HEK293 (cell line): Measurements from ENCODE around the gene PHF14.

ENCODE experiments used
- CTCF ChIA-PET: fragments of 350-600 bp; formaldehyde crosslinking; extraction: SDS; loops from one replicate; lab custom pipeline; 2021; ENCODE audit warnings: antibody characterized with exemption; lab: Yijun Ruan, JAX
- POLR2A ChIA-PET: fragments of 300-600 bp; formaldehyde crosslinking; extraction: SDS; loops from one replicate; lab custom pipeline; 2020; ENCODE audit warnings: antibody characterized with exemption, inconsistent platforms; lab: Yijun Ruan, JAX
- H3K27ac ChIP-seq: fragments of 200-500 bp; sonication (Bioruptor generic); 2 replicates; pipeline ENCODE4 v1.5.1; 2014; ENCODE audit warnings: low read depth, low read length, control low read depth, inconsistent platforms; ENCODE audit errors: extremely low read depth
- H3K36me3 ChIP-seq, 2 experiments: fragments of 200-500 bp in 1 of 2; sonication (Bioruptor generic) in 1 of 2; 1 replicate in 1 of 2; 2 replicates in 1 of 2; pipeline ENCODE4 v1.5.1; 2014 to 2017; ENCODE audit warnings: inconsistent platforms in 2 of 2, low read length in 2 of 2; ENCODE audit not compliant: control insufficient read depth in 2 of 2, insufficient read depth in 1 of 2
- H3K4me1 ChIP-seq: fragments of 200-500 bp; sonication (Bioruptor generic); 2 replicates; pipeline ENCODE4 v1.5.1; 2014; ENCODE audit warnings: mild to moderate bottlenecking, low read length, inconsistent platforms; ENCODE audit not compliant: control insufficient read depth, insufficient read depth
- H3K4me3 ChIP-seq: 2 replicates; pipeline ENCODE4 v1.5.1; 2011; ENCODE audit warnings: low read depth, mild to moderate bottlenecking, control low read depth, low read length, moderate library complexity
- H3K9me3 ChIP-seq: fragments of 200-500 bp; sonication (Bioruptor generic); 2 replicates; pipeline ENCODE4 v1.5.1; 2014; ENCODE audit warnings: low read depth, low read length, inconsistent platforms; ENCODE audit not compliant: control insufficient read depth, insufficient read depth
- CTCF ChIP-seq: fragments of 450-650 bp; formaldehyde crosslinking; IDR thresholded peaks from 2 replicates; pipeline ENCODE4 v1.5.1; 2016; ENCODE audit warnings: missing biosample characterization, missing genetic modification characterization
- HOXD13 ChIP-seq: sonication (generic); formaldehyde crosslinking; IDR thresholded peaks from 2 replicates; pipeline ENCODE4 v1.8.0; 2022; ENCODE audit warnings: missing genetic modification reagents, borderline replicate concordance
- MZF1 ChIP-seq: fragments of 450-650 bp; formaldehyde crosslinking; IDR thresholded peaks from 2 replicates; pipeline ENCODE4 v1.5.1; 2017; ENCODE audit warnings: missing biosample characterization, missing genetic modification characterization, borderline replicate concordance
- SALL2 ChIP-seq: fragments of 450-650 bp; formaldehyde crosslinking; IDR thresholded peaks from 2 replicates; pipeline ENCODE4 v1.5.0; 2017; ENCODE audit warnings: missing biosample characterization, mild to moderate bottlenecking, missing genetic modification characterization, borderline replicate concordance
- SCRT2 ChIP-seq: fragments of 450-650 bp; formaldehyde crosslinking; IDR thresholded peaks from 2 replicates; pipeline ENCODE4 v1.5.1; 2016; ENCODE audit warnings: missing biosample characterization, missing genetic modification characterization
- SP2 ChIP-seq: fragments of 450-650 bp; formaldehyde crosslinking; IDR thresholded peaks from 2 replicates; pipeline ENCODE4 v1.5.1; 2016; ENCODE audit warnings: missing biosample characterization, missing genetic modification characterization
- SP3 ChIP-seq: fragments of 450-650 bp; formaldehyde crosslinking; IDR thresholded peaks from 2 replicates; pipeline ENCODE4 v1.5.1; 2016; ENCODE audit warnings: missing biosample characterization, missing genetic modification characterization
- ZBTB1 ChIP-seq: fragments of 450-650 bp; formaldehyde crosslinking; IDR thresholded peaks from 2 replicates; pipeline ENCODE4 v1.5.1; 2016; ENCODE audit warnings: missing biosample characterization, missing genetic modification characterization
- ZBTB44 ChIP-seq: fragments of 450-650 bp; IDR thresholded peaks from 2 replicates; pipeline ENCODE4 v1.5.1; 2018; ENCODE audit warnings: missing biosample characterization, mild to moderate bottlenecking, missing genetic modification characterization
- ZBTB6 ChIP-seq: fragments of 450-650 bp; formaldehyde crosslinking; IDR thresholded peaks from 2 replicates; pipeline ENCODE4 v1.5.1; 2017; ENCODE audit warnings: missing biosample characterization, missing genetic modification characterization
- ZNF10 ChIP-seq: fragments of 450-650 bp; formaldehyde crosslinking; IDR thresholded peaks from 2 replicates; pipeline ENCODE4 v1.5.1; 2017; ENCODE audit warnings: missing biosample characterization, missing genetic modification characterization
- ZNF157 ChIP-seq: fragments of 450-650 bp; formaldehyde crosslinking; IDR thresholded peaks from 2 replicates; pipeline ENCODE4 v1.5.1; 2016; ENCODE audit warnings: missing biosample characterization, missing genetic modification characterization
- ZNF184 ChIP-seq: fragments of 450-650 bp; IDR thresholded peaks from 2 replicates; pipeline ENCODE4 v1.5.1; 2018; ENCODE audit warnings: missing biosample characterization, mild to moderate bottlenecking, missing genetic modification characterization
- ZNF2 ChIP-seq: fragments of 450-650 bp; formaldehyde crosslinking; IDR thresholded peaks from 2 replicates; pipeline ENCODE4 v1.5.1; 2016; ENCODE audit warnings: missing biosample characterization, missing genetic modification characterization
- ZNF223 ChIP-seq: fragments of 450-650 bp; formaldehyde crosslinking; IDR thresholded peaks from 2 replicates; pipeline ENCODE4 v1.5.1; 2016; ENCODE audit warnings: missing biosample characterization, missing genetic modification characterization
- ZNF341 ChIP-seq: fragments of 450-650 bp; formaldehyde crosslinking; IDR thresholded peaks from 2 replicates; pipeline ENCODE4; 2016; ENCODE audit warnings: low read depth, missing biosample characterization, missing genetic modification characterization
- ZNF416 ChIP-seq: fragments of 450-650 bp; formaldehyde crosslinking; IDR thresholded peaks from 2 replicates; pipeline ENCODE4 v1.5.1; 2016; ENCODE audit warnings: missing biosample characterization, missing genetic modification characterization
- ZNF433 ChIP-seq: fragments of 450-650 bp; formaldehyde crosslinking; IDR thresholded peaks from 2 replicates; pipeline ENCODE4 v1.5.1; 2016; ENCODE audit warnings: missing biosample characterization, missing genetic modification characterization, low read depth
- ZNF549 ChIP-seq: fragments of 450-650 bp; IDR thresholded peaks from 2 replicates; pipeline ENCODE4 v1.5.1; 2018; ENCODE audit warnings: missing biosample characterization, missing genetic modification characterization, mild to moderate bottlenecking, inconsistent platforms, moderate library complexity
- ZNF555 ChIP-seq: fragments of 450-650 bp; formaldehyde crosslinking; conservative IDR thresholded peaks from 2 replicates; pipeline ENCODE4 v1.5.1; 2017; ENCODE audit warnings: missing biosample characterization, mild to moderate bottlenecking, missing genetic modification characterization, inconsistent platforms
- ZNF624 ChIP-seq: fragments of 450-650 bp; formaldehyde crosslinking; IDR thresholded peaks from 2 replicates; pipeline ENCODE4 v1.5.1; 2017; ENCODE audit warnings: missing biosample characterization, missing genetic modification characterization
- ZNF654 ChIP-seq: fragments of 450-650 bp; formaldehyde crosslinking; IDR thresholded peaks from 2 replicates; pipeline ENCODE4 v1.5.1; 2016; ENCODE audit warnings: low read depth, missing biosample characterization, missing genetic modification characterization
- ZNF658 ChIP-seq: fragments of 450-650 bp; formaldehyde crosslinking; IDR thresholded peaks from 2 replicates; pipeline ENCODE4; 2016; ENCODE audit warnings: missing biosample characterization, missing genetic modification characterization
- ZNF660 ChIP-seq: fragments of 450-650 bp; IDR thresholded peaks from 2 replicates; pipeline ENCODE4 v1.5.1; 2018; ENCODE audit warnings: missing biosample characterization, mild to moderate bottlenecking, missing genetic modification characterization
- ZNF670 ChIP-seq: fragments of 450-650 bp; formaldehyde crosslinking; IDR thresholded peaks from 2 replicates; pipeline ENCODE4 v1.5.1; 2016; ENCODE audit warnings: missing biosample characterization, missing genetic modification characterization, low read depth
- ZNF785 ChIP-seq: fragments of 450-650 bp; formaldehyde crosslinking; IDR thresholded peaks from 2 replicates; pipeline ENCODE4 v1.5.1; 2016; ENCODE audit warnings: missing biosample characterization, missing genetic modification characterization
- ZSCAN23 ChIP-seq: fragments of 450-650 bp; formaldehyde crosslinking; IDR thresholded peaks from 2 replicates; pipeline ENCODE4 v1.5.1; 2016; ENCODE audit warnings: missing biosample characterization, missing genetic modification characterization
- TF ChIP-seq, protein P1 (sequence below): fragments of 450-650 bp; formaldehyde crosslinking; IDR thresholded peaks from 2 replicates; pipeline ENCODE4 v1.5.1; 2016; ENCODE audit warnings: missing biosample characterization, missing genetic modification characterization
- TF ChIP-seq, protein P2 (sequence below): fragments of 450-650 bp; formaldehyde crosslinking; IDR thresholded peaks from 2 replicates; pipeline ENCODE4 v1.5.1; 2016; ENCODE audit warnings: missing biosample characterization, missing genetic modification characterization
- TF ChIP-seq, protein P3 (sequence below): fragments of 450-650 bp; formaldehyde crosslinking; IDR thresholded peaks from 2 replicates; pipeline ENCODE4 v1.5.1; 2016; ENCODE audit warnings: missing biosample characterization, missing genetic modification characterization
- TF ChIP-seq, protein P4 (sequence below): fragments of 450-650 bp; formaldehyde crosslinking; IDR thresholded peaks from 2 replicates; pipeline ENCODE4 v1.5.1; 2017; ENCODE audit warnings: missing biosample characterization, missing genetic modification characterization

PHF14 gene

DNA sequence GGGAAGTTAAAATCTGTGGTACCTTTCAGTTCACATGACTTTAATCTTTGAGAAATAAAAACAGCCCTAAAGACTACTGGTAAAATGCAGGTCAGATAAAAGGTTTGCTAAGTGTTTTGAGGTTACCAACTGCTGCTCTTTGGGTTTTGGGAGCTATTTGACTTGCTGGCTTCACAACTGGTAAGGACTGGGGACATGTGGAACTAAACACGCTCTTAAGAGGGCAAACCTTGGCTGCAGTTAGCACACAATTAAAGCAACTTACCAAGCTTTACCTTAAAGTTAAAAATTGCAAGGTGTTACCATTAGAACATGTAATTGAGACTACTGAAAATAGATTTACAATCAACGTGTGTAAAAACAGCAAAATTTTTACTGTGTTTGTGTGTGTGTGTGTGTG is 220.2 kb downstream of the PHF14 start:
- H3K4me3 ChIP-seq = no peak overlapping the region
- POLR2A ChIA-PET = no interaction called here
- CTCF ChIA-PET = interaction anchor here (1.0 to 1.5 kb wide), 4 partner anchors 9 to 147 kb away, joined by 4 to 7 read pairs (median 5); no protein-coding TSS in a partner anchor

GRCh38 chr7:11194492-11194891 is 220.8 kb downstream of the PHF14 start:
- no peak overlapping the region for H3K4me3 ChIP-seq
- peaks cover 16% of the 10 kb centered on the region for H3K4me1 ChIP-seq
- 0 out of 2 replicates have a peak overlapping the region, but pooled peaks have one; percentile 2 for H3K27ac ChIP-seq
- TF ChIP-seq ZNF785 (tag by site-specific recombination) (no peak), MZF1 (tag by site-specific recombination) (no peak), ZBTB44 (tag by site-specific recombination) (no peak), SP2 (tag by site-specific recombination) (no peak), CTCF (tag by site-specific recombination) (no peak), SCRT2 (no peak), ZBTB6 (tag by site-specific recombination) (no peak), ZNF433 (tag by site-specific recombination) (no peak), ZNF223 (tag by site-specific recombination) (no peak), ZNF341 (tag by site-specific recombination) (no peak), HOXD13 (no peak), ZNF654 (tag by site-specific recombination) (no peak), ZNF2 (tag by site-specific recombination) (no peak), ZNF549 (no peak), ZNF658 (tag by site-specific recombination) (no peak), ZSCAN23 (no peak), SALL2 (tag by site-specific recombination) (no peak), ZNF10 (tag by site-specific recombination) (no peak), ZBTB1 (tag by site-specific recombination) (no peak)
- TF ChIP-seq, protein P1, sequence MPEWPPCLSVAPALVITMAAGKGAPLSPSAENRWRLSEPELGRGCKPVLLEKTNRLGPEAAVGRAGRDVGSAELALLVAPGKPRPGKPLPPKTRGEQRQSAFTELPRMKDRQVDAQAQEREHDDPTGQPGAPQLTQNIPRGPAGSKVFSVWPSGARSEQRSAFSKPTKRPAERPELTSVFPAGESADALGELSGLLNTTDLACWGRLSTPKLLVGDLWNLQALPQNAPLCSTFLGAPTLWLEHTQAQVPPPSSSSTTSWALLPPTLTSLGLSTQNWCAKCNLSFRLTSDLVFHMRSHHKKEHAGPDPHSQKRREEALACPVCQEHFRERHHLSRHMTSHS = no peak
- H3K9me3 ChIP-seq = no peaks in the 10 kb centered on the region
- H3K36me3 ChIP-seq = no peaks in the 10 kb centered on the region
- ChIA-PET CTCF (interaction anchor here (1.4 kb wide), 1 partner anchor 18 kb away, joined by 7 read pairs; no protein-coding TSS in a partner anchor), POLR2A (no interaction called here)

More for the DNA sequence above, 220.2 kb downstream of the PHF14 start:
- H3K27ac ChIP-seq = peak overlapping the region; percentile 58
- H3K36me3 ChIP-seq = no peaks in the 10 kb centered on the region
- H3K4me1 ChIP-seq = peaks cover 16% of the 10 kb centered on the region
- TF ChIP-seq ZNF660 (tag by site-specific recombination) = no peak
- no peak for TF ChIP-seq SCRT2
- no peak for TF ChIP-seq ZNF416 (tag by site-specific recombination)
- TF ChIP-seq, protein P2, sequence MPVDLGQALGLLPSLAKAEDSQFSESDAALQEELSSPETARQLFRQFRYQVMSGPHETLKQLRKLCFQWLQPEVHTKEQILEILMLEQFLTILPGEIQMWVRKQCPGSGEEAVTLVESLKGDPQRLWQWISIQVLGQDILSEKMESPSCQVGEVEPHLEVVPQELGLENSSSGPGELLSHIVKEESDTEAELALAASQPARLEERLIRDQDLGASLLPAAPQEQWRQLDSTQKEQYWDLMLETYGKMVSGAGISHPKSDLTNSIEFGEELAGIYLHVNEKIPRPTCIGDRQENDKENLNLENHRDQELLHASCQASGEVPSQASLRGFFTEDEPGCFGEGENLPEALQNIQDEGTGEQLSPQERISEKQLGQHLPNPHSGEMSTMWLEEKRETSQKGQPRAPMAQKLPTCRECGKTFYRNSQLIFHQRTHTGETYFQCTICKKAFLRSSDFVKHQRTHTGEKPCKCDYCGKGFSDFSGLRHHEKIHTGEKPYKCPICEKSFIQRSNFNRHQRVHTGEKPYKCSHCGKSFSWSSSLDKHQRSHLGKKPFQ (tag by site-specific recombination) = no peak
- TF ChIP-seq, protein P3, sequence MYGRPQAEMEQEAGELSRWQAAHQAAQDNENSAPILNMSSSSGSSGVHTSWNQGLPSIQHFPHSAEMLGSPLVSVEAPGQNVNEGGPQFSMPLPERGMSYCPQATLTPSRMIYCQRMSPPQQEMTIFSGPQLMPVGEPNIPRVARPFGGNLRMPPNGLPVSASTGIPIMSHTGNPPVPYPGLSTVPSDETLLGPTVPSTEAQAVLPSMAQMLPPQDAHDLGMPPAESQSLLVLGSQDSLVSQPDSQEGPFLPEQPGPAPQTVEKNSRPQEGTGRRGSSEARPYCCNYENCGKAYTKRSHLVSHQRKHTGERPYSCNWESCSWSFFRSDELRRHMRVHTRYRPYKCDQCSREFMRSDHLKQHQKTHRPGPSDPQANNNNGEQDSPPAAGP (tag by site-specific recombination) = no peak
- no peak for TF ChIP-seq ZNF157 (tag by site-specific recombination)
- no peak for TF ChIP-seq ZNF555
- TF ChIP-seq ZNF184 (tag by site-specific recombination) = no peak
- TF ChIP-seq, protein P4, sequence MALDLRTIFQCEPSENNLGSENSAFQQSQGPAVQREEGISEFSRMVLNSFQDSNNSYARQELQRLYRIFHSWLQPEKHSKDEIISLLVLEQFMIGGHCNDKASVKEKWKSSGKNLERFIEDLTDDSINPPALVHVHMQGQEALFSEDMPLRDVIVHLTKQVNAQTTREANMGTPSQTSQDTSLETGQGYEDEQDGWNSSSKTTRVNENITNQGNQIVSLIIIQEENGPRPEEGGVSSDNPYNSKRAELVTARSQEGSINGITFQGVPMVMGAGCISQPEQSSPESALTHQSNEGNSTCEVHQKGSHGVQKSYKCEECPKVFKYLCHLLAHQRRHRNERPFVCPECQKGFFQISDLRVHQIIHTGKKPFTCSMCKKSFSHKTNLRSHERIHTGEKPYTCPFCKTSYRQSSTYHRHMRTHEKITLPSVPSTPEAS = no peak
- no peak for TF ChIP-seq ZNF624 (tag by site-specific recombination)
- TF ChIP-seq ZNF670 (tag by site-specific recombination) = no peak
- no peak for TF ChIP-seq SP3
- TF ChIP-seq, all 188 proteins: peak for 0
- H3K9me3 ChIP-seq = no peaks in the 10 kb centered on the region
